MM.1S (cell line): Measurements from ENCODE around the gene ORC3.

Experiments
- CTCF ChIP-seq: fragments of 300-600 bp; sonication (generic); IDR thresholded peaks from 2 replicates; pipeline ENCODE4 v1.5.1; 2016; ENCODE audit warnings: antibody characterized with exemption, low read length, mixed read lengths
- EZH2 ChIP-seq: fragments of 300-600 bp; sonication (generic); optimal IDR thresholded peaks from 2 replicates; pipeline ENCODE3; 2017; ENCODE audit warnings: low read depth, mild to moderate bottlenecking, antibody characterized with exemption, low read length, mixed read lengths
- EZH2phosphoT487 ChIP-seq: fragments of 300-600 bp; sonication (generic); IDR thresholded peaks from 2 replicates; pipeline ENCODE4 v1.6.1; 2018; ENCODE audit warnings: antibody characterized with exemption, low read length

- TF ChIP-seq CTCF (no peak), EZH2 (no peak), EZH2phosphoT487 (no peak)
Observed at GRCh38 chr6:87590990-87591389, 1.1 kb downstream of the ORC3 start.
